NCI-H146 (cell line): ENCODE measurements around the gene G2E3.
"Not testable (repeated sequence)": the region's sequence is repeated elsewhere in the genome, so short reads cannot be mapped to it uniquely, and the experiment has no call there.

Experiments used
- DNase-seq: peaks from one replicate; lab custom pipeline; 2025; lab: John Stamatoyannopoulos, UW

The G2E3 gene

GRCh38 chr14:30558675-30559555 is at the start of gene G2E3:
Gene G2E3 (plus strand): TSS chr14:30559158. CDS start chr14:30581080, 21,922 bp downstream.
- peak; percentile 88 for DNase-seq

GRCh38 chr14:30517737-30518136 is 41.2 kb upstream of the G2E3 start:
- no peak for DNase-seq

- DNase-seq: peak; percentile 53
Measured at GRCh38 chr14:30518867-30519560, 39.9 kb upstream of the G2E3 start.

GRCh38 chr14:30519961-30520360 is 39.0 kb upstream of the G2E3 start:
- peak; percentile 60 for DNase-seq

- peak; percentile 61 for DNase-seq
Measured at GRCh38 chr14:30520536-30520935, 38.4 kb upstream of the G2E3 start.

GRCh38 chr14:30521899-30522736 is 36.8 kb upstream of the G2E3 start:
- peak; percentile 63 for DNase-seq

GRCh38 chr14:30525833-30526232 is 33.1 kb upstream of the G2E3 start:
- no peak for DNase-seq

- no peak for DNase-seq
Measured at GRCh38 chr14:30527196-30527595, 31.8 kb upstream of the G2E3 start.

GRCh38 chr14:30528119-30528518 is 30.8 kb upstream of the G2E3 start:
- no peak for DNase-seq

- DNase-seq: no peak
Measured at GRCh38 chr14:30528778-30529642, 29.9 kb upstream of the G2E3 start.

GRCh38 chr14:30532264-30532663 is 26.7 kb upstream of the G2E3 start:
- DNase-seq: no peak

- no peak for DNase-seq
Measured at GRCh38 chr14:30533126-30533525, 25.8 kb upstream of the G2E3 start.

- no peak for DNase-seq
Measured at GRCh38 chr14:30541318-30541717, 17.6 kb upstream of the G2E3 start.

GRCh38 chr14:30546735-30547134 is 12.2 kb upstream of the G2E3 start:
- DNase-seq: not testable (repeated sequence)

- no peak for DNase-seq
Measured at GRCh38 chr14:30547388-30548048, 11.4 kb upstream of the G2E3 start.

GRCh38 chr14:30550335-30550734 is 8.6 kb upstream of the G2E3 start:
- DNase-seq: no peak

GRCh38 chr14:30551460-30551859 is 7.5 kb upstream of the G2E3 start:
- DNase-seq: peak; percentile 58

GRCh38 chr14:30553311-30553989 is 5.5 kb upstream of the G2E3 start:
- no peak for DNase-seq

- DNase-seq: no peak
Measured at GRCh38 chr14:30558362-30558674, 640 bp upstream of the G2E3 start.

GRCh38 chr14:30559638-30560091 is 707 bp downstream of the G2E3 start:
- DNase-seq: peak; percentile 34
